GM21515 (cell line): Measurements from ENCODE around the gene RBM6.
"Not testable (repeated sequence)": the region's sequence is repeated elsewhere in the genome, so short reads cannot be mapped to it uniquely, and the experiment has no call there.

Source experiments
- ATAC-seq: cut with Tn5 transposase; IDR thresholded peaks from one replicate; pipeline ENCODE4 v1.9.1; 2021; ENCODE audit not compliant: unreplicated experiment

Gene RBM6

GRCh38 chr3:49968346-49968745 lies 28.4 kb downstream of the RBM6 start:
- ATAC-seq: no peak

- no peak for ATAC-seq
Observed at GRCh38 chr3:49972656-49973055, 32.7 kb downstream of the RBM6 start.

GRCh38 chr3:49976942-49977341 lies 37.0 kb downstream of the RBM6 start:
- no peak for ATAC-seq

DNA sequence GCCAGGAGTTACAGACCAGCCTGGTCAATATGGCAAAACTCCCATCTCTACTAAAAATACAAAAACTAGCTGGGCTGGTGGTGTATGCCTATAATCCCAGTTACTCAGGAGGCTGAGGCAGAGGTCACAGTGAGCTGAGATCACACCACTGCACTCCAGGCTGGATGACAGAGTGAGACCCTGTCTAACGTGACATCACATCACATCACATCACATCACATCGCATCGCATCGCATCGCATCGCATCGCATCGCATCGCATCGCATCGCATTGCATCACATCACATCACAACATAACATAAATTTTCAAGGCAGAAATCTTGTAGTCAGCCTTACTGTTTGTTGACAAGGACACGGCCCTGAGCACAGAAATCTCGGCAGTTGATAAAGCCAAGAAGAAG lies 44.4 kb downstream of the RBM6 start:
- no peak for ATAC-seq

GRCh38 chr3:49992326-49992725 lies 52.4 kb downstream of the RBM6 start:
- ATAC-seq: no peak

DNA sequence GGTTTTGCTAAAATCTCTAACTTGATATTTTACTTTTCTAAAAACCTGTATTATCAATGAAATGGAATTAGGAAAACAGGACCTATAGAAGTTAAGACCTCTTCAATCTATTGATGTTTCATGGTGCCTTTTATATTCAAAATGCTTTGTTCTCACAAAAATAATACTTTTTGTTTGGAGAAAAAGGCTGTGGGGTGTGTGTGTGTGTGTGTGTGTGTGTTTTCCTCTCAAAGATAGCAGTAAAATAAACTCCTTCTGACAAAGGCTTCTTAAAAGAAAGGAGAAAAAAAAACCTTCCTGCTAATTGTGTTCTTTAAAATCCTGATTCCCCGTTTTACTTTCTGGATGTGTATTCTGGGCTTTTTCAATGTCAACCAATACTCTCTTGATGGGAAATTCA lies 54.5 kb downstream of the RBM6 start:
- no peak for ATAC-seq

DNA sequence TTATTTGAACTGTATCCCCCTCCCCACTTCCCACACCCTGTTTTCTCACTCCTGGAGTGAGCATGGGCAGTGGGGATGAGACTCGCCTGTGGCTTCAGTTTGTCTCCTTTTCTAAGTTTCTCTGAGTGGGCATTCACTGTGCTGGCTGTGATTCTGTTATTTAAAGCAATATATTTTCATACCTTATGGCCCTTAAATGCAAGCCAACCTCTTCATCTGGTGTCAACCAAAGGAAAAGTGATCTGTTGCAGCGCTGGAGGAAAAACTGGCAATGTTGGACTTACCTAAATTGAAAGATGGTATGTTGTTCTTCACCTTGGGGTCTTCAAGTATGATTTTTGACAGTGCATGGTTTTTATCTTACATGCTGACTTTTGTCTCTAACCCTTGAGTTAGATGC lies 56.1 kb downstream of the RBM6 start:
- no peak for ATAC-seq

DNA sequence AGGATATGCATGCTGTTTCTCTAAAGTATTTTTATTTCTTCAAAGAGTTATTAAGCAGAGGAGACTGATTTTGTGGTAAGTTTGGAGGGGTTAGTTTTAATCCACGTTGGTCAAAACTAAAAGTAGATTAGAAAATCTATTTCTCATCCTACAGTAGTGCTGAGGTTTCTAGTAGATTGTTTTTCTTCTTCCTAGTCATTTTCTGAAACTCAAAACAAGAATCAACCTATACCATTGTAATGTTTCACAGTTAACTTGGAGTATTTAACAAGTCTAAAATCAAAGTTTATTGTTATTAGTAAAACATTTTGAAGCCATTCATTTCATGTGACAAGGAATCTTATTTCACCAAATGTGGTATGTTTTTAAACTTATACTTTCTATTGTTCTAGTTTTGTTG lies 57.9 kb downstream of the RBM6 start:
- no peak for ATAC-seq

- no peak for ATAC-seq
Observed at GRCh38 chr3:49998326-49998725, 58.4 kb downstream of the RBM6 start.

DNA sequence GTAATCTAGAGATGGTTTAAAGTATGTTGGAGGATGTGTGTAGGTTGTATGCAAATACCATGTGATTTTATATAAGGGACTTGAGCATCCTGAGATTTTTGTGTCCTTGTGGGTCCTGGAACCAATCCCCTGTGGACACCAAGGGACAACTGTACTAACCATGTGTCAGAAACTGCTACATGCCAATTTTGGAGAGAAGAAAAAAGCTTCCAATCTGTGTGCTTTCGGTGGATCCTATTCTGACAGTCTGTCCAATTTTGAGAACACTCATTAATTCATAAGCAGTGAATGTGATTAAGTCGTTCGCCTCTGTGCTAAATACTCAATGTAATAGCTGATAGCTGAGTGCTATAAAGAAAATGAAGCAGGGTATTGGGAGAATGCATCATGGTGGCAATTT lies 61.6 kb downstream of the RBM6 start:
- no peak for ATAC-seq

DNA sequence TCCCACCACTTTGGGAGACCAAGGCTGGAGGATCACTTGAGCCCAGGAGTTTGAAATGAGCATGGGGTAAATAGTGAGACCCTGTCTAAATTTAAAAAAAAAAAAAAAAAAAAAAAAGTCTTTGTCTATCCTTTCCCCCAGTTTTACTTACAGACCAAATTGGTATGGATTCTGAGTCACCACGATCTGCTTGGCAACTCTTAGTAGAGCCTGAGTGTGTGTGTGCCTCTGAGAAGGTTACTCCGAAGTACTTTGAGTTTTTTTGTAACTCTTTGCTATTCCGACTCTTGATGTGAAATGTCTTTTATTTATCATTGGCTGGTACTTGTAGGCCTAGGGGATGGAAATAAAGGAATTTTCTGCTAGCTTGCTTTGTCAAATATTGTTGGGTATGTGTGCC lies 63.3 kb downstream of the RBM6 start:
- no peak for ATAC-seq

- ATAC-seq: no peak
Observed at GRCh38 chr3:50003824-50004223, 63.9 kb downstream of the RBM6 start.

DNA sequence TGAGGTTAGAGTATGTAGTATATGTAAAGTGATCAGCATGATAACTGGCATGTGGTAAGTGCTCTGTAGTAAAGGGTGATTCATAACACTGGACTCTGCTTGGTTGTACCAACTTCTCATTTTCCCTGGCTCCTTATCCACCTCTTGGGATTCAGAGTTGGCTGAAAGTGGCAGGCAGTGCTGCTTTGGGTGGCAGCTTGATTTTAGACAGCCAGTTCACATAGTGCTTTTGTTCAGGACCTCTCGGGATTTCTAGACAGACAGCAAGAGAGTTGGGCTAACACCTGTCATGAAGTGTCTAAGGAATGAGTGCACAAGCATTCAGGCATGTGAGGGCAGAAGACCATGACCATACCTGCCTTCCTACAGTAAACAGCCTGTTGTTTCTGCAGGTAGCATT lies 69.0 kb downstream of the RBM6 start:
- ATAC-seq: no peak

DNA sequence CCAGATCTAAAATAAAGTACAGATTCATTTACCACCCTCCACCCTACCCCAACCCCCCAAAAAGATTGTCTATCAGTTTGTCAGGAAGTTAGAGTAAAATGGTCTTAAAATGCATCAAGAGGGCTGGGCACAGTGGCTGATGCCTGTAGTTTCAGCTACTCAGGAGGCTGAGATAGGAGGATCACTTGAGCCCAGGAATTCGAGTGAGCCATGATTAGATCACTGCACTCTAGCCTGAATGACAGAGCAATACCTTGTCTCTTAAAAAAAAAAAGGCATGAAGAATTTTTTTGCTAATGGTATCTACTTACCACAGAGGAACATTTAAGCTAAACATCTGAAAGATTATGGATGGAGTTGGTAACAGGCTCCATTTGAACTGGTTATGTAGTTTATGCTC lies 71.0 kb downstream of the RBM6 start:
- ATAC-seq: no peak

- ATAC-seq: no peak
Observed at GRCh38 chr3:50015918-50016317, 76.0 kb downstream of the RBM6 start.

DNA sequence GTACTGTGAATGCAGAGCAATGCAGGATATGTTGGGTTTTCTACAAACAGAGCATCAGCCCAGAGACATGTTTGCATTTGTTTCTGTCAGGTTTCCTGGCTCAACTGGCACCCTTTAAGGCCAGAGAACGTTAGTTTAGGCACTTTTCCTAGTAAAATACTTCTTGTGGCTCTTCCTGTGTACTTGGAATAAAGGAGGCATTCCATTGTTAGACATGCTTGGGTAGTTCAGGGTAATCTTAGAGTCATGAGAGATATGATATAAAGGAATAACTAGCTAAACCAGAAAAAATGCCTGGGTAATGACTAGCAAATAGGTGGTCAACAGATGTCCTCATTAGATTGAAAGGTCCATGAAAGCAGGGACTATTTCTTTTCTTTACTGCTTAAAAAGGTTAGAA lies 88.4 kb downstream of the RBM6 start:
- no peak for ATAC-seq

GRCh38 chr3:50031201-50031600 lies 91.3 kb downstream of the RBM6 start:
- ATAC-seq: not testable (repeated sequence)

DNA sequence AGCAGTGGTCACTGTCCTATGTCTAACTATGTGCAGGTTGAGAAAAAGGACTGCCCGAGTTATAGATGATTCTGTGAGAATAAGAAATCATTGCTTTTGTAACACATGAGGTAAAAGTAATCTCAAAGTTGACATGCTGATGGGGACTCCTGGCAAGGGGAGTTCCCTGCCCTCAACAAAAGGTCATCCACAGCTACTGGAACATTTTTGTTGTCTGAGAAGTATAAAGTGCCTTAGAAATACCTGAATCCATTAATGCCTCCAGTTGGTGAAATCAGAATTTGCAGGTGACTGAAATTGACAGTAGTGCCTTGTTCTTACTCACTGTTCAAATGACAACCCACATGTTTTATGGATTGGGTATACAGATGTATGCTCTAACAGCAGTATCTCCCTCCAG lies 105.0 kb downstream of the RBM6 start:
- no peak for ATAC-seq

- no peak for ATAC-seq
Observed at GRCh38 chr3:50047426-50047825, 107.5 kb downstream of the RBM6 start.

DNA sequence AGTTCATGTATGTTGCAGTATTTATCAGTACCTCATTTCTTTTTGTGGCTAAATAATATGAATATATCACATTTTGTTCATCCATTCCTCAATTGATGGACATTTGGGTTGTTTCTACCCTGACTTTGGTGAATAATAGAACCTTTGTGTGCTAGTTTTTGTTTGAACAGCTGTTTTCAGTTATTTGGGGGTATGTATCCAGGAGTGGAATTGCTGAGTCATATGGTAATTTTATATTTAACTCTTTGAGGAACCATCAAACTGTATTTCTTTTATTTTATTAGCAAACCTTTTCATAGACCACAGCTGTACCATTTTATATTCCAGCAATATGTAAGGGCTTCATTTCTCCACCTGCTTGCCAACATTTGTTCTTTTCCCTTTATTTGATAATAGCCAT lies 110.4 kb downstream of the RBM6 start:
- ATAC-seq: no peak

DNA sequence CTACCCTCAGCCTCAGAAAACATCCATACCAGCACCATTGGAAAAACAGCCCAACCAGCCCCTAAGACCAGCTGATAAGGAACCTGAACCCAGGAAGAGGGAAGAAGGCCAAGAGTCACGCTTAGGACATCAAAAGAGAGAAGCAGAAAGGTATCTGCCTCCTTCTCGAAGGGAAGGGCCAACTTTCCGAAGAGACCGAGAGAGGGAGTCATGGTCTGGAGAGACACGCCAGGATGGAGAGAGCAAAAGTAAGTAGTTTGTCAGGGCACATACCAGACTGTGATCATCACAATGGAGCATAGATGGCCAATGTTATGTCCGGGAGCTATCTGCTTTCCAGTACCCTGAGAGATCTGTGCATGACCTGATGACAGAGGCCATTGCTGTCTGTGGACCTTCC lies 117.8 kb downstream of the RBM6 start:
- ATAC-seq: no peak

DNA sequence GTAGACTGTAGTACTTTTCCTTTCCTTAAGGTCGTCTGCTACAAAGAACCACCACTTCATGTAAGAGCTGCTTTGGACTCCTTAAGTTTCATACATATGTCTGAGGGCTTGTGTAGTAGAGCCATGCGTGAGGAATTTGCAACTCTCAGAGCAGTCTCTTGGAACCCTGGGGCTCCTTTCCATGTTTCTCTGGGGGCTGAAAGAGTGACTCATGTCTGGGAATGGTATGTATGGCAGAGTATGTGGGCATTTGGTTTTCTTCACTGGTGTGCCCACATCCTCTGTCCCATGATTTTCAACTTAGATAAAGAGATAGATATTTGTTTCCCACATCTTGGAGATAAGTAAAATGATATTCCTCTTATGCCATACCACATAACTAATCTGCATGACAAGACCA lies 128.2 kb downstream of the RBM6 start:
- ATAC-seq: no peak

- no peak for ATAC-seq
Observed at GRCh38 chr3:50078091-50078490, 138.1 kb downstream of the RBM6 start.

DNA sequence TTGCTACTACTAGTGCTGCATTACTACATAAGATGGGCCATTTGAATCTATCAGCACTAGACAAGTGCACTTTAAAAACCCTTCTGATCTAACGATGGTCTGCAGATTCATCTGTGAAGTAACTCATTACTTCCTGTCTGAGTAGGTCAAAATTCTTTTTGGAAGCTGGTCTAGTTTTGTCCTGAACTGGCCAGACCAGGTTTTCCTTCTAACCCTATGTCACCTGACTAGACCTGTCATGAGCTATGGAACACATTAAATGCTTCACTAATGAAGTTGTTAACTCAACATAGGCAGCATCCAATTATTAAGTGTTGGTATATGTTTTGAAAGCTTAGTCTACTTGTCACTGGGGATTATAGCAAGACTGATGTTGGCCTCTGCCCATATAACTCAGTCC lies 138.7 kb downstream of the RBM6 start:
- ATAC-seq: no peak
